Subcutaneous adipose tissue (tissue), 4 donors: ENCODE measurements around the gene CERS4. TPM values are rescaled to one million over a fixed set of nuclear protein-coding genes. Genes with fewer than 3 reads are reported as not detected.

Source experiments
- CTCF ChIP-seq: fragments of 450-650 bp; IDR thresholded peaks from one replicate; pipeline ENCODE4 v1.5.1; 2016; ENCODE audit warnings: low read depth, mild to moderate bottlenecking, control low read depth, antibody characterized with exemption, moderate library complexity
- total RNA-seq, 4 donors: library from RNA; depleted of rRNA; stranded (reverse); fragments of >200 nt; gene quantifications; one replicate each; pipeline ENCODE4 v1.1.0, GENCODE V29; 2016

Gene CERS4
- total RNA-seq, 4 donors from 2014 or later: 10.4 to 34.3 (median 30.8) TPM

- no peak for TF ChIP-seq CTCF
These were observed 2.8 kb upstream of the CERS4 start for GRCh38 chr19:8206147-8207087.

- no peak for TF ChIP-seq CTCF
These were observed 850 bp upstream of the CERS4 start for GRCh38 chr19:8208119-8208921.

- TF ChIP-seq CTCF: no peak
These were observed 550 bp downstream of the CERS4 start for GRCh38 chr19:8209462-8210378.

- no peak for TF ChIP-seq CTCF
These were observed 1.4 kb downstream of the CERS4 start for GRCh38 chr19:8210421-8211101.

GRCh38 chr19:8212212-8212611 lies 3.0 kb downstream of the CERS4 start:
- no peak for TF ChIP-seq CTCF

- no peak for TF ChIP-seq CTCF
These were observed 3.7 kb downstream of the CERS4 start for GRCh38 chr19:8212916-8213315.
